GM12865 (cell line): ENCODE measurements around the gene CNN2.

ENCODE experiments used
- DNase-seq: peaks from one replicate; pipeline ENCODE4 v3.0.0; 2010; ENCODE audit warnings: low read depth
- H3K4me3 ChIP-seq: 2 replicates; pipeline ENCODE4 v1.5.1; 2011; ENCODE audit warnings: mild to moderate bottlenecking, low read depth, low read length, control low read depth
- TF ChIP-seq, protein P1 (sequence below): IDR thresholded peaks from 2 replicates; pipeline ENCODE4 v1.5.1; 2011; ENCODE audit warnings: low read length, control low read depth, low read depth, inconsistent platforms; ENCODE audit not compliant: insufficient read depth; ENCODE audit errors: missing control alignments

The CNN2 gene

DNA sequence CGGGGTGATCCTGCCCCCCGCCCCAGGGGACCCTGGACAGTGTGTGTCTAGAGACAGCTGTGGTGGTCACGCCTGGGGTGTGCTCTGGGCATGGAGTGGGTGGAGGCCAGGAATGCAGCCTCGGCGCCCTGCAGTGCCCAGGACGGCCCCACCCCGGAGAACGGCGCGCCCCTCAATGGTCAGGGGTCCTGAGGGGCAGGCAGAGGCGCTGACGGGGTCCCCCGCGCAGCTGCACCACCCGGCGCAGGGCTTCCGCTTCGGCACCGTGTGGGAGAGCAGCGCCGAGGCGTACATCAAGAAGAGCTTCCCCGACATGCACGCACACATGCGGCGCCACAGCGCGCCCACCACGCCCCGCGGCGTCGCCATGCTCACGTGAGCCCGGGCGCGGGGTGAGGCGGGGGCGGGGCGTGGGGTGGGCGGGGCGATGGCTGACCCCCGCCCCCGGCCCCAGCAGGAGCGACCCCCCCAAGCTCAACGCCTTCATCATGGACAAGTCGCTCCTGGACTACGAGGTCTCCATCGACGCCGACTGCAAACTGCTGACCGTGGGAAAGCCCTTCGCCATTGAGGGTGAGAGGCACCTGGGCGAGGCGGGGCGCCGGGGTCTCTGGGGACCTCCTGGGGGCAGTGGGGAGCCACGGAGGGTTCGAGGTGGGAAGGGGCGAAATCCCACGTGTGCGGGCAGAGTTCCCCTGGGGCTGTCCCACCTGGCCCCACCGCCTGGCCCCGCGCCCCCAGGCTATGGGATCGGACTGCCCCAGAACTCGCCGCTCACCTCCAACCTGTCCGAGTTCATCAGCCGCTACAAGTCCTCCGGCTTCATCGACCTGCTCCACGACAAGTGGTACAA, 18.8 kb upstream of the CNN2 start:
- no peak for DNase-seq
- no peak overlapping the region for H3K4me3 ChIP-seq
- TF ChIP-seq, protein P1, sequence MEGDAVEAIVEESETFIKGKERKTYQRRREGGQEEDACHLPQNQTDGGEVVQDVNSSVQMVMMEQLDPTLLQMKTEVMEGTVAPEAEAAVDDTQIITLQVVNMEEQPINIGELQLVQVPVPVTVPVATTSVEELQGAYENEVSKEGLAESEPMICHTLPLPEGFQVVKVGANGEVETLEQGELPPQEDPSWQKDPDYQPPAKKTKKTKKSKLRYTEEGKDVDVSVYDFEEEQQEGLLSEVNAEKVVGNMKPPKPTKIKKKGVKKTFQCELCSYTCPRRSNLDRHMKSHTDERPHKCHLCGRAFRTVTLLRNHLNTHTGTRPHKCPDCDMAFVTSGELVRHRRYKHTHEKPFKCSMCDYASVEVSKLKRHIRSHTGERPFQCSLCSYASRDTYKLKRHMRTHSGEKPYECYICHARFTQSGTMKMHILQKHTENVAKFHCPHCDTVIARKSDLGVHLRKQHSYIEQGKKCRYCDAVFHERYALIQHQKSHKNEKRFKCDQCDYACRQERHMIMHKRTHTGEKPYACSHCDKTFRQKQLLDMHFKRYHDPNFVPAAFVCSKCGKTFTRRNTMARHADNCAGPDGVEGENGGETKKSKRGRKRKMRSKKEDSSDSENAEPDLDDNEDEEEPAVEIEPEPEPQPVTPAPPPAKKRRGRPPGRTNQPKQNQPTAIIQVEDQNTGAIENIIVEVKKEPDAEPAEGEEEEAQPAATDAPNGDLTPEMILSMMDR: no peak

DNA sequence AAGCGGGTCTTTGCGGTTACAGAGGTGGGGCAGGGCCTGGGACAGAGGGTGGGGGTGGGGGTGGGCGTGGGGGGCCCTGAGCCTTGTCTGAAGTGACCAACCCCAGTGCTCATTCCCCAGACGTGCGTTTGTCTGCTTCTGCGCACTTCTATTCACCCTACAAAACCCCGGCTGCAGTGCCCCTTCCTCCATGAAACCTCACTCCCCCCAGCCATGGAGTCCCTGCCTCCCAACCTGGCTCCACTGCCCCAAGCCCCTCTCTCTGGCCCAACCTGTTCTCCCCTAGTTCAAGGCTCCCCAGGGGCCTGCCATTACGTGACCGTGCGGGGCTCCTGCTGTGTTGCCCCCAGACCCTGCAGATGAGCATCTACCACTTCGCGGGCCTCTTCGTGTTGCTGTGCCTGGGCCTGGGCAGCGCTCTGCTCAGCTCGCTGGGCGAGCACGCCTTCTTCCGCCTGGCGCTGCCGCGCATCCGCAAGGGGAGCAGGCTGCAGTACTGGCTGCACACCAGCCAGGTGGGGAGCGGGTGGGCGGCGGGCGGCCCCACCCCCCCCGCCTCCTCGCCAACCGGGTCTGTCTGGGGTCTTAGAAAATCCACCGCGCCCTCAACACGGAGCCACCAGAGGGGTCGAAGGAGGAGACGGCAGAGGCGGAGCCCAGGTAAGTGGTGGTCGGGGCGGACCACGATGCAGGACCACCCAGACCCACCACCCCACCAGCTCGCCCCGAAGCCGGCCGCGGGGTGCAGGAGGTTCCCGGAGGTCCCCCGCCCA, 18.0 kb upstream of the CNN2 start:
- no peak for DNase-seq
- H3K4me3 ChIP-seq: no peak overlapping the region
- TF ChIP-seq, protein P1: no peak

DNA sequence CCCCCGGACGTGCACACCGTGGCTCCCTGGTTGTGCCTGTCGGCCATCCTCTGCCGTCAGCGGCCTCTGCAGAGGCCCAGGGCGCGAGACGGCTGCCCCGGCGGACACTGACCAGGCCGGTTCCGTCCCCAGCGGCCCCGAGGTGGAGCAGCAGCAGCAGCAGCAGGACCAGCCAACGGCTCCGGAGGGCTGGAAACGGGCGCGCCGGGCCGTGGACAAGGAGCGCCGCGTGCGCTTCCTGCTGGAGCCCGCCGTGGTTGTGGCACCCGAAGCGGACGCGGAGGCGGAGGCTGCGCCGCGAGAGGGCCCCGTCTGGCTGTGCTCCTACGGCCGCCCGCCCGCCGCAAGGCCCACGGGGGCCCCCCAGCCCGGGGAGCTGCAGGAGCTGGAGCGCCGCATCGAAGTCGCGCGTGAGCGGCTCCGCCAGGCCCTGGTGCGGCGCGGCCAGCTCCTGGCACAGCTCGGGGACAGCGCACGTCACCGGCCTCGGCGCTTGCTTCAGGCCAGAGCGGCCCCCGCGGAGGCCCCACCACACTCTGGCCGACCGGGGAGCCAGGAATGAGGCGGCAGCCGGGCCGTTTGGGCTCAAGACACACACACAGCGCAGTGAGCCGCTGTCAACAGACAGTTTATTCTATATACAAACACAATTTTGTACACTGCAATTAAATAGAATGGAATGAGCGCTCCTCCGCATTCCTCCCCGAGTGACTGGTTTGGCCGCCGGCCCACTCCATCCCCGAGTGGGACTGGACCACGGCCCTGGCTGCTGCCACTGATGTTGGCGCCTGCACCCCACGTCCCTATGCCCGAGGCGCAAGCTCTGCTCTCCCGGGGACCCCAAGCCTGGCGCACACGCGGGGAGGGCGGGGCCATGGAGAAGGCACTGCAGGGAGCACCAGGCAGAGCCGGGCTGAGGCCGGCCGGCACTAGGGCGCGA, 17.1 kb upstream of the CNN2 start:
- DNase-seq: no peak
- TF ChIP-seq, protein P1: no peak

DNA sequence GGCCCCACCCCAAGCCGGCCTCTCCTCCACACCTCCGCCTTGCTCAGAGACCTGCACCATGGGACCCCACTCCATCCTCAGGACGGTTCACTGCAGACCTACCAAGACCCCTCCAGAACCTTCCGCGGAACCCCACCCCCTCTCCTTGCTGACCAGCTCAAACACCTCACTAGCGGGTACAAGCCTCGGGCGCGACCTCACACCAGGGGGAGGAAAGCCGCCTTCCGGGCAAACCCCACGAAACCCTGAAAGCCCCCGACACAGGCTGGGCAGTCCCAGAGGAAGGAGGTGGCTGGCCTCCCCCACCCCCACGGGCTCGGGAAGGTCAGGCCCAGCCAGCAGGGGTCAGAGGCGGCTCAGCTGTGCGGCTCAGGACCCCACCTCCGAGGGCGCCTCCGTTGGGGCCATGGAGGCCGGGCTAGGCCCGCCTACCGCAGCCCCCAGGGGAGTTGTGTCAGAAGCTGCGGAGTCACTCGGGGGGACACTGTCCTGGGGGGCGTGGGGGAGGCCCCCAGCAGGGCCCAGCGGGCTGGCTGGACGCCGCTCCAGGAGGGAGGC, 16.3 kb upstream of the CNN2 start:
- no peak for DNase-seq
- H3K4me3 ChIP-seq: no peak overlapping the region
- TF ChIP-seq, protein P1: no peak

More for the DNA sequence above, 17.1 kb upstream of the CNN2 start:
- H3K4me3 ChIP-seq: no peak overlapping the region

DNA sequence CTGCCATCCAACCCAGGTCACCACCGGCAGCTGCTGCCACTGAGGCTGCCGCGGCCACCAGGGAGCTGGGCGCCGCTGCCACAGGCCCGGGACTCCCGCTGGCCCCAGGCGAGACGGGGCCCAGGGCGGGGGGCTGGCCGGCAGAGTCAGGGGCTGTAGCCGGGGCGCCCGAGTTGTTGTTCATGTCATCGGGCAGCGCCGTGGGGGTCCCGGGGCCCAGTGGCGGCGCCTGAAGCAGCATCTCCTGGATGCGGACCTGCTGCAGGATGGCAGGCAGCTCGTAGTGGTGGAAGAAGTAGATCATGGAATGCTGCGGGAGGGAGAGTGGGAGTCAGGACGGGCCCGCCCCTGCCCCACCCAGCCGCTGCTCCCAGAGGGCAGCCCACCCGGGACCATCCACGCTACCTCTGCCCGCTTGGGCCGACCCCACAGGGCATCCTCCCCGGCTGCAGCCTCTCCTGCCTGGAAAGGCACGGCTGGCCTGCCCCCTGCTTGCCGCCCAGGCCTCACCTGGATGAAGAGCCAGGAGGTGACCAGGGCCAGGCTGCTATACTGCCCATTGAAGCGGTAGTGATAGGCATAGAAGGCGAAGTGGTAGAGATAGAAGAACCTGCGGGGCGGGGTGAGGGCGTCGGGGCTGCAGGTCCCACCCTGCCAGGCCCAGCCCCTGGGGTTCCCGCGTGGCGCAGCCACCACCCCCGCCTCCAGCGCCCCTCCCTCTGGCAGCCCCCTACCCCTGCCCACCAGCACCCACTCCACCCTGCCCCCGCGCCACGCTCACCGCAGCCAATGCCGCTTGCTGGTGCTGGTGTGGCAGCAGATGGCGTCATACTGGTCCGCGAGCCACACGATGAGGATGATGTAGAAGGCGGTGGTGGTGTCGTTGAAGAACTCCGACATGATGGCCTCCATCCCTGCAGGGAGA, 15.6 kb upstream of the CNN2 start:
- DNase-seq: no peak
- TF ChIP-seq, protein P1: no peak
- H3K4me3 ChIP-seq: no peak overlapping the region
